ENCODE results near the gene KRTAP10-12. TPM values are rescaled to one million over a fixed set of nuclear protein-coding genes. Genes with fewer than 3 reads are reported as not detected.

The KRTAP10-12 gene
- total and polyA plus RNA-seq, 7 experiments from 2014 or later: not detected

GRCh38 chr21:44712203-44713028, 15.4 kb downstream of the KRTAP10-12 start:
- Mint-ChIP-seq H3K4me3 (no peak overlapping the region), H3K27me3 (peaks cover 54 to 91% (median 66%) of the 10 kb centered on the region in 5 donors)

GRCh38 chr21:44713130-44713529, 16.2 kb downstream of the KRTAP10-12 start:
- ChIA-PET POLR2A (no interaction called here), CTCF (interaction anchor here (0.9 kb wide), 1 partner anchor 203 kb away, joined by 3 read pairs; no protein-coding TSS in a partner anchor)
- Histone ChIP-seq H3K27me3 (ENCODE audit: control insufficient read depth in 2 of 2, insufficient read depth in 2 of 2, low read length in 2 of 2) (peaks cover 8 to 26% of the 10 kb centered on the region in 2 donors), H3K4me1 (ENCODE audit: control insufficient read depth in 2 of 2, insufficient read depth in 2 of 2, low read length in 2 of 2) (peaks cover 25 to 34% of the 10 kb centered on the region in 2 donors), H3K36me3 (ENCODE audit: control insufficient read depth in 2 of 3, insufficient read depth in 3 of 3, low read length in 3 of 3) (no peaks in the 10 kb centered on the region), H3K9me3 (ENCODE audit: control insufficient read depth in 2 of 3, low read length in 3 of 3) (no peaks in the 10 kb centered on the region), H3K4me3 (ENCODE audit: low read length) (no peak overlapping the region), H3K27ac (ENCODE audit: low read depth, low read length) (no peak overlapping the region)
- ATAC-seq (no peak), DNase-seq (no peak)
- intact Hi-C loops (cut with micrococcal nuclease): loop anchor here in 1 of 2 donors (5.0 kb wide), 2 partner anchors 96 to 131 kb away; partner anchors contain the start of gene KRTAP10-5
- peaks cover 0 to 12% (median 5%) of the 10 kb centered on the region in 11 donors for H3K9me3 Mint-ChIP-seq
- H3K27me3 Mint-ChIP-seq: peaks cover 54 to 91% (median 64%) of the 10 kb centered on the region in 5 donors
- H3K36me3 Mint-ChIP-seq: peaks cover 0 to 9% (median 5%) of the 10 kb centered on the region in 5 donors
- H3K4me1 Mint-ChIP-seq: peaks cover 13 to 47% (median 27%) of the 10 kb centered on the region in 7 donors
- H3K4me3 Mint-ChIP-seq: no peak overlapping the region
- no peak overlapping the region for H3K27ac Mint-ChIP-seq

More at GRCh38 chr21:44712203-44713028, 15.4 kb downstream of the KRTAP10-12 start:
- H3K36me3 ChIP-seq (ENCODE audit: control insufficient read depth in 2 of 3, insufficient read depth in 3 of 3, low read length in 3 of 3): no peaks in the 10 kb centered on the region
- no peaks in the 10 kb centered on the region for H3K9me3 ChIP-seq (ENCODE audit: control insufficient read depth in 2 of 3, low read length in 3 of 3)
- no peak overlapping the region for H3K27ac ChIP-seq (ENCODE audit: low read depth, low read length)
- ChIA-PET CTCF (interaction anchor here (0.9 to 1.1 kb wide), 2 partner anchors 30 to 202 kb away, joined by 3 to 4 read pairs; no protein-coding TSS in a partner anchor), POLR2A (no interaction called here)
- no peak for DNase-seq
- ATAC-seq: no peak
- peaks cover 25 to 34% of the 10 kb centered on the region in 2 donors for H3K4me1 ChIP-seq (ENCODE audit: control insufficient read depth in 2 of 2, insufficient read depth in 2 of 2, low read length in 2 of 2)
- intact Hi-C loops (cut with micrococcal nuclease): loop anchor here in 1 of 2 donors (5.0 kb wide), 2 partner anchors 95 to 130 kb away; partner anchors contain the start of gene KRTAP10-5
- H3K36me3 Mint-ChIP-seq: peaks cover 0 to 9% (median 5%) of the 10 kb centered on the region in 5 donors
- no peak overlapping the region for H3K4me3 ChIP-seq (ENCODE audit: low read length)
- H3K27ac Mint-ChIP-seq: no peak overlapping the region
- H3K4me1 Mint-ChIP-seq: peaks cover 13 to 52% (median 27%) of the 10 kb centered on the region in 7 donors
- peaks cover 8 to 26% of the 10 kb centered on the region in 2 donors for H3K27me3 ChIP-seq (ENCODE audit: control insufficient read depth in 2 of 2, insufficient read depth in 2 of 2, low read length in 2 of 2)
- H3K9me3 Mint-ChIP-seq: peaks cover 0 to 12% (median 6%) of the 10 kb centered on the region in 11 donors

GRCh38 chr21:44713846-44714245, 16.9 kb downstream of the KRTAP10-12 start:
- H3K4me3 ChIP-seq (ENCODE audit: low read length): no peak overlapping the region
- Mint-ChIP-seq H3K4me3 (no peak overlapping the region), H3K27me3 (peaks cover 60 to 91% (median 64%) of the 10 kb centered on the region in 5 donors), H3K36me3 (peaks cover 0 to 9% (median 5%) of the 10 kb centered on the region in 5 donors), H3K27ac (peak overlapping the region in 1 of 9 donors; percentile 5), H3K4me1 (peaks cover 13 to 40% (median 27%) of the 10 kb centered on the region in 7 donors), H3K9me3 (peaks cover 0 to 12% (median 5%) of the 10 kb centered on the region in 11 donors)
- POLR2A ChIA-PET: no interaction called here
- peaks cover 25 to 28% of the 10 kb centered on the region in 2 donors for H3K4me1 ChIP-seq (ENCODE audit: control insufficient read depth in 2 of 2, insufficient read depth in 2 of 2, low read length in 2 of 2)
- ATAC-seq: no peak
- peaks cover under 1 to 26% of the 10 kb centered on the region in 2 donors for H3K27me3 ChIP-seq (ENCODE audit: control insufficient read depth in 2 of 2, insufficient read depth in 2 of 2, low read length in 2 of 2)
- H3K9me3 ChIP-seq (ENCODE audit: control insufficient read depth in 2 of 3, low read length in 3 of 3): no peaks in the 10 kb centered on the region
- CTCF ChIA-PET: no interaction called here
- intact Hi-C loops (cut with micrococcal nuclease): loop anchor here in 1 of 2 donors (5.0 kb wide), 2 partner anchors 97 to 132 kb away; partner anchors contain the start of gene KRTAP10-5
- no peak overlapping the region for H3K27ac ChIP-seq (ENCODE audit: low read depth, low read length)
- H3K36me3 ChIP-seq (ENCODE audit: control insufficient read depth in 2 of 3, insufficient read depth in 3 of 3, low read length in 3 of 3): no peaks in the 10 kb centered on the region
- no peak for DNase-seq

GRCh38 chr21:44714905-44715304, 17.9 kb downstream of the KRTAP10-12 start:
- Mint-ChIP-seq H3K36me3 (peaks cover 0 to 9% (median 5%) of the 10 kb centered on the region in 5 donors), H3K4me1 (peaks cover 9 to 29% (median 17%) of the 10 kb centered on the region in 7 donors), H3K9me3 (peaks cover 0 to 12% (median 5%) of the 10 kb centered on the region in 11 donors), H3K27ac (no peak overlapping the region), H3K27me3 (peaks cover 52 to 88% (median 58%) of the 10 kb centered on the region in 5 donors), H3K4me3 (peak overlapping the region in 1 of 10 donors; percentile 21)
- Histone ChIP-seq H3K36me3 (ENCODE audit: control insufficient read depth in 2 of 3, insufficient read depth in 3 of 3, low read length in 3 of 3) (no peaks in the 10 kb centered on the region), H3K4me1 (ENCODE audit: control insufficient read depth in 2 of 2, insufficient read depth in 2 of 2, low read length in 2 of 2) (peaks cover 16 to 18% of the 10 kb centered on the region in 2 donors), H3K27ac (ENCODE audit: low read depth, low read length) (no peak overlapping the region), H3K4me3 (ENCODE audit: low read length) (no peak overlapping the region), H3K9me3 (ENCODE audit: control insufficient read depth in 2 of 3, low read length in 3 of 3) (no peaks in the 10 kb centered on the region), H3K27me3 (ENCODE audit: control insufficient read depth in 2 of 2, insufficient read depth in 2 of 2, low read length in 2 of 2) (peaks cover 0 to 23% of the 10 kb centered on the region in 2 donors)
- ATAC-seq: no peak
- no peak for DNase-seq
- ChIA-PET POLR2A (no interaction called here), CTCF (interaction anchor here (1.3 kb wide), 1 partner anchor 28 kb away, joined by 3 read pairs; no protein-coding TSS in a partner anchor)
- intact Hi-C loops (cut with micrococcal nuclease): loop anchor here in 1 of 2 donors (5.0 kb wide), 2 partner anchors 98 to 133 kb away; partner anchors contain the start of gene KRTAP10-5

- intact Hi-C loops (cut with micrococcal nuclease): no loop called here
- Mint-ChIP-seq H3K27ac (no peak overlapping the region), H3K36me3 (peaks cover 0 to 9% (median 5%) of the 10 kb centered on the region in 5 donors), H3K9me3 (peaks cover 0 to 12% (median 5%) of the 10 kb centered on the region in 11 donors), H3K27me3 (peaks cover 37 to 84% (median 45%) of the 10 kb centered on the region in 5 donors), H3K4me1 (peaks cover 0 to 12% (median 10%) of the 10 kb centered on the region in 7 donors), H3K4me3 (no peak overlapping the region)
- H3K27me3 ChIP-seq (ENCODE audit: control insufficient read depth in 2 of 2, insufficient read depth in 2 of 2, low read length in 2 of 2): peaks cover 0 to 14% of the 10 kb centered on the region in 2 donors
- no peak for DNase-seq
- no peaks in the 10 kb centered on the region for H3K36me3 ChIP-seq (ENCODE audit: control insufficient read depth in 2 of 3, insufficient read depth in 3 of 3, low read length in 3 of 3)
- no peaks in the 10 kb centered on the region for H3K4me1 ChIP-seq (ENCODE audit: control insufficient read depth in 2 of 2, insufficient read depth in 2 of 2, low read length in 2 of 2)
- POLR2A ChIA-PET: no interaction called here
- CTCF ChIA-PET: no interaction called here
- no peak for ATAC-seq
- no peaks in the 10 kb centered on the region for H3K9me3 ChIP-seq (ENCODE audit: control insufficient read depth in 2 of 3, low read length in 3 of 3)
- no peak overlapping the region for H3K4me3 ChIP-seq (ENCODE audit: low read length)
- H3K27ac ChIP-seq (ENCODE audit: low read depth, low read length): no peak overlapping the region
Measured at GRCh38 chr21:44716984-44717383, 20.0 kb downstream of the KRTAP10-12 start.

- Mint-ChIP-seq H3K9me3 (peaks cover 0 to 12% (median 5%) of the 10 kb centered on the region in 11 donors), H3K4me1 (peaks cover 2 to 17% (median 14%) of the 10 kb centered on the region in 7 donors), H3K27ac (no peak overlapping the region), H3K27me3 (peaks cover 35 to 85% (median 45%) of the 10 kb centered on the region in 5 donors), H3K4me3 (no peak overlapping the region), H3K36me3 (peaks cover 0 to 12% (median 5%) of the 10 kb centered on the region in 5 donors)
- Histone ChIP-seq H3K36me3 (ENCODE audit: control insufficient read depth in 2 of 3, insufficient read depth in 3 of 3, low read length in 3 of 3) (no peaks in the 10 kb centered on the region), H3K4me3 (ENCODE audit: low read length) (no peak overlapping the region), H3K4me1 (ENCODE audit: control insufficient read depth in 2 of 2, insufficient read depth in 2 of 2, low read length in 2 of 2) (peaks cover 5 to 6% of the 10 kb centered on the region in 2 donors), H3K27me3 (ENCODE audit: control insufficient read depth in 2 of 2, insufficient read depth in 2 of 2, low read length in 2 of 2) (peaks cover 4 to 5% of the 10 kb centered on the region in 2 donors), H3K27ac (ENCODE audit: low read depth, low read length) (no peak overlapping the region), H3K9me3 (ENCODE audit: control insufficient read depth in 2 of 3, low read length in 3 of 3) (no peaks in the 10 kb centered on the region)
- ChIA-PET POLR2A (no interaction called here), CTCF (interaction anchor here (1.1 kb wide), 1 partner anchor 237 kb away, joined by 4 read pairs; no protein-coding TSS in a partner anchor)
- intact Hi-C loops (cut with micrococcal nuclease): no loop called here
- DNase-seq: no peak
- ATAC-seq: no peak
Measured at GRCh38 chr21:44718093-44718492, 21.1 kb downstream of the KRTAP10-12 start.
